K562 (cell line): ENCODE data around the gene HSD17B1. TPM values are rescaled to one million over a fixed set of nuclear protein-coding genes. Genes with fewer than 3 reads are reported as not detected.

Experiments
- ATF7 ChIP-seq: fragments of 450-650 bp; IDR thresholded peaks from 2 replicates; pipeline ENCODE4 v1.7.1; 2014; ENCODE audit warnings: mild to moderate bottlenecking, moderate library complexity
- CBX1 ChIP-seq: sonication (generic); IDR thresholded peaks from 2 replicates; pipeline ENCODE4 v1.6.1; 2016; ENCODE audit warnings: antibody characterized with exemption, low read depth, mild to moderate bottlenecking
- E2F8 ChIP-seq: fragments of 450-650 bp; IDR thresholded peaks from 2 replicates; pipeline ENCODE4 v1.7.1; 2018; ENCODE audit warnings: mild to moderate bottlenecking, low read depth; ENCODE audit not compliant: partially characterized antibody
- ETV1 ChIP-seq: fragments of 450-650 bp; conservative IDR thresholded peaks from 2 replicates; pipeline ENCODE4 v1.6.1; 2016; ENCODE audit warnings: missing genetic modification characterization, control low read depth, low read depth, missing compliant biosample characterization
- GABPA ChIP-seq: fragments of 200-800 bp; sonication (Bioruptor generic); conservative IDR thresholded peaks from 2 replicates; pipeline ENCODE4 v1.6.1; 2016; ENCODE audit warnings: low read depth, missing genetic modification characterization, missing compliant biosample characterization
- NFIX ChIP-seq: fragments of 250-450 bp; sonication (Bioruptor Pico); IDR thresholded peaks from 2 replicates; pipeline ENCODE4 v1.4.0; 2020; ENCODE audit warnings: low read depth, mild to moderate bottlenecking, moderate library complexity
- RFX1 ChIP-seq: fragments of 450-650 bp; IDR thresholded peaks from 2 replicates; pipeline ENCODE4 v1.6.1; 2016; ENCODE audit warnings: mild to moderate bottlenecking, moderate library complexity
- SIX5 ChIP-seq, 2 experiments: IDR thresholded peaks; 2 replicates each; pipeline ENCODE4 v1.6.1; 2011; ENCODE audit warnings: low read length in 2 of 2, borderline replicate concordance in 1 of 2, low read depth in 1 of 2, mild to moderate bottlenecking in 1 of 2, moderate library complexity in 1 of 2; ENCODE audit not compliant: insufficient read depth in 1 of 2
- SP2 ChIP-seq: IDR thresholded peaks from 2 replicates; pipeline ENCODE4 v1.6.1; 2011; ENCODE audit warnings: mild to moderate bottlenecking, low read depth, low read length, moderate library complexity; ENCODE audit not compliant: poor library complexity, severe bottlenecking; ENCODE audit errors: extremely low read depth
- TBL1XR1 ChIP-seq, 2 experiments: IDR thresholded peaks; 2 replicates each; pipeline ENCODE4 v1.6.1; 2012; ENCODE audit warnings: improper control_type of control experiment in 2 of 2, low read length in 2 of 2, mild to moderate bottlenecking in 1 of 2
- ZBTB40 ChIP-seq, 2 experiments: fragments of 450-650 bp in 1 of 2; sonication (generic) in 1 of 2; formaldehyde crosslinking in 1 of 2; IDR thresholded peaks; 2 replicates each; pipeline versions ENCODE4 v1.7.1 to v1.9.0; 2016 to 2022; ENCODE audit warnings: inconsistent platforms in 1 of 2, mild to moderate bottlenecking in 1 of 2, missing genetic modification reagents in 1 of 2
- ZNF253 ChIP-seq: fragments of 250-450 bp; sonication (Bioruptor Pico); conservative IDR thresholded peaks from 2 replicates; pipeline ENCODE4 v1.6.1; 2021; ENCODE audit warnings: mild to moderate bottlenecking
- ZNF551 ChIP-seq: fragments of 250-450 bp; sonication (Bioruptor Pico); IDR thresholded peaks from 2 replicates; pipeline ENCODE4 v1.5.0; 2021; ENCODE audit warnings: mild to moderate bottlenecking, moderate library complexity
- polyA plus RNA-seq, 8 experiments: library from polyadenylated mRNA; depleted of rRNA in 4 of 8; stranded (reverse) in 5 of 8; unstranded in 3 of 8; fragments of >200 nt; fragmentation: Nextera tagmentation in 2 of 8; fragmentation: Illumina TruSeq in 1 of 8; extraction: Ambion mirVana in 2 of 8; extraction: Trizol in 1 of 8; gene quantifications; 2 replicates each; pipeline versions ENCODE4 v1.2.1 to v1.2.3, GENCODE V29; 2011 to 2014; ENCODE audit warnings: inconsistent platforms in 1 of 8, missing spikeins in 1 of 8
- total RNA-seq, 7 experiments: library from RNA; depleted of rRNA in 6 of 7; stranded (reverse); fragments of >200 nt in 6 of 7; fragmentation: Illumina TruSeq in 2 of 7; extraction: Trizol in 2 of 7; gene quantifications; 2 replicates each; pipeline versions ENCODE4 v1.2.1 to v1.2.3, GENCODE V29; 2011 to 2021; ENCODE audit warnings: low replicate concordance in 1 of 7

HSD17B1 gene
- total and polyA plus RNA-seq, 9 of the 15 experiments (the other 6 are each of a cell fraction or from before 2014, with no cell fraction given): 0.55 to 21.1 (median 3.6) TPM

GRCh38 chr17:42566883-42567573, 14.3 kb downstream of the HSD17B1 start, which contains the start of gene MLX (continued):
- TF ChIP-seq TBL1XR1 (IDR thresholded peaks at IDR 0.05; ENCODE audit: low read length in 2 of 2) (0 out of 4 replicates have a peak, but pooled peaks of 1 of the 2 experiments have one; percentile 9), ZNF253 (no peak), SIX5 (IDR thresholded peaks at IDR 0.05; ENCODE audit: borderline replicate concordance in 1 of 2, insufficient read depth in 1 of 2, low read depth in 1 of 2, low read length in 2 of 2) (no peak), SP2 (no peak), ZBTB40 (IDR thresholded peaks at IDR 0.05) (peak; percentile 73), ZBTB40 (CRISPR knock-in tag; IDR thresholded peaks at IDR 0.05) (no peak), ETV1 (tag) (peak; percentile 73), E2F8 (no peak), NFIX (CRISPR knock-in tag) (peak; percentile 60), CBX1 (0 out of 2 replicates have a peak, but pooled peaks have one; percentile 62), GABPA (peak; percentile 90), ATF7 (0 out of 2 replicates have a peak, but pooled peaks have one; percentile 33), RFX1 (no peak), ZNF551 (CRISPR knock-in tag) (no peak)
